ENCODE measurements around the gene PARP4. TPM values are rescaled to one million over a fixed set of nuclear protein-coding genes. Genes with fewer than 3 reads are reported as not detected.

Gene PARP4
- total and polyA plus RNA-seq, 2 donors (not counting 1 experiment from before 2014, with no cell fraction given) = 22.2 to 88.8 TPM

- Histone ChIP-seq H3K27me3 (replicated peaks in 1 of 4; ENCODE audit: control extremely low read depth in 1 of 4, control insufficient read depth in 3 of 4, insufficient read depth in 4 of 4, low read length in 3 of 4) (no peaks in the 10 kb centered on the region), H3K4me1 (ENCODE audit: control insufficient read depth in 2 of 2, insufficient read depth in 2 of 2, low read length in 2 of 2) (peaks cover 11 to 19% of the 10 kb centered on the region in 2 donors), H3K4me3 (ENCODE audit: control extremely low read depth in 1 of 5, extremely low read depth in 1 of 5, insufficient read depth in 1 of 5, low read depth in 2 of 5, low read length in 4 of 5) (peak overlapping the region; percentile 64 to 95 (median 86)), H3K36me3 (replicated peaks in 1 of 2; ENCODE audit: control extremely low read depth in 1 of 2, control insufficient read depth in 1 of 2, extremely low read depth in 1 of 2, insufficient read depth in 2 of 2, low read length in 1 of 2) (peaks cover 0 to 11% of the 10 kb centered on the region in 2 experiments), H3K9me3 (ENCODE audit: control extremely low read depth in 1 of 3, control insufficient read depth in 2 of 3, insufficient read depth in 1 of 3, low read length in 2 of 3) (peaks cover 0 to under 1% (median 0%) of the 10 kb centered on the region in 3 donors), H3K4me2 (replicated peaks; ENCODE audit: low read depth, low read length, poor library complexity, severe bottlenecking) (peak overlapping the region; percentile 75), H3K27ac (ENCODE audit: low read length in 2 of 2) (peak overlapping the region; percentile 57 to 69), H3K9ac (ENCODE audit: low read length) (peak overlapping the region; percentile 80), H4K20me1 (ENCODE audit: control insufficient read depth, insufficient read depth, low read length, poor library complexity, severe bottlenecking) (peaks cover 38% of the 10 kb centered on the region), H3K79me2 (ENCODE audit: control insufficient read depth, insufficient read depth, low read length) (peaks cover 61% of the 10 kb centered on the region), H2AFZ (ENCODE audit: insufficient read depth, low read depth, low read length, poor library complexity, severe bottlenecking) (peak overlapping the region; percentile 85)
- DNase-seq = peak; percentile 70
- CTCF ChIA-PET = interaction anchor here (0.8 kb wide), 1 partner anchor 17 kb away, joined by 3 read pairs; no protein-coding TSS in a partner anchor
- POLR2A ChIA-PET = no interaction called here
- H3K4me1 Mint-ChIP-seq = peaks cover 29% of the 10 kb centered on the region
- WGBS (ENCODE audit: insufficient coverage) = 7% methylated on average over 18 of the region's 22 CpGs
- peak; percentile 46 for ATAC-seq (ENCODE audit: low read depth)
- no peaks in the 10 kb centered on the region for H3K27me3 Mint-ChIP-seq
- H3K9me3 Mint-ChIP-seq (ENCODE audit: insufficient read depth) = no peaks in the 10 kb centered on the region
- no peak for TF ChIP-seq CTCF (IDR thresholded peaks at IDR 0.05)
- TF ChIP-seq EZH2 (IDR thresholded peaks at IDR 0.05; ENCODE audit: borderline replicate concordance, insufficient read depth, low read depth, low read length, poor library complexity, severe bottlenecking) = no peak
- H3K27ac Mint-ChIP-seq = peak overlapping the region; percentile 85
- H3K4me3 Mint-ChIP-seq = peak overlapping the region; percentile 88
- intact Hi-C loops (cut with micrococcal nuclease) = loop anchor here (5.0 kb wide), 2 partner anchors 239 to 1676 kb away; no protein-coding TSS in a partner anchor
These were observed 1.4 kb downstream of the PARP4 start for GRCh38 chr13:24511019-24511815.
